HepG2 (cell line): Measurements from ENCODE around the gene PDLIM7. TPM values are rescaled to one million over a fixed set of nuclear protein-coding genes. Genes with fewer than 3 reads are reported as not detected.

Experiments used
- ATAC-seq: fragments of 200-7000 bp; cut with Tn5 transposase; 3 replicates; pipeline ENCODE4 v1.9.1; 2020; ENCODE audit warnings: mild to moderate bottlenecking, moderate library complexity
- BruUV-seq: library from RNA; stranded (reverse); fragments of 400-500 nt; replicated peaks from 2 replicates; lab custom pipeline; 2021; lab: Mats Ljungman, UMichigan
- CTCF ChIA-PET: fragments of 300-600 bp; formaldehyde crosslinking; extraction: SDS; loops from one replicate; lab custom pipeline; 2021; ENCODE audit warnings: low total read pairs, inconsistent platforms, low intra/inter-chr PET ratio; lab: Yijun Ruan, JAX
- POLR2A ChIA-PET: fragments of 350-600 bp; sonication (Branson Sonifier 250); formaldehyde crosslinking; loops from one replicate; lab custom pipeline; 2020; ENCODE audit warnings: antibody characterized with exemption, inconsistent platforms; lab: Yijun Ruan, JAX
- DNase-seq: peaks from one replicate; pipeline ENCODE4 v3.0.0-alpha.2; 2015; ENCODE audit warnings: low spot score
- FAIRE-seq: peaks from 3 replicates; lab custom pipeline; 2011; peaks lifted over from hg19 to GRCh38; lab: Jason Lieb, UNC
- H2AFZ ChIP-seq: one replicate; pipeline ENCODE4 v1.6.1; 2011; ENCODE audit warnings: low read length, inconsistent platforms
- H3K27ac ChIP-seq: fragments of 300-600 bp; 3 replicates; pipeline ENCODE4 v1.8.0; 2011; ENCODE audit warnings: mixed run types, mild to moderate bottlenecking, mixed read lengths, low read length, inconsistent platforms; ENCODE audit not compliant: insufficient read depth; ENCODE audit errors: extremely low read length
- H3K27me3 ChIP-seq, 2 experiments: fragments of 200-600 bp in 1 of 2; 2 replicates in 1 of 2; 3 replicates in 1 of 2; pipeline versions ENCODE4 v1.6.0 to v1.8.0; 2011; ENCODE audit warnings: low read length in 2 of 2, mild to moderate bottlenecking in 2 of 2, moderate library complexity in 2 of 2, inconsistent platforms in 1 of 2; ENCODE audit not compliant: insufficient read depth in 2 of 2, control insufficient read depth in 1 of 2
- H3K36me3 ChIP-seq, 2 experiments: fragments of 200-600 bp in 1 of 2; replicated peaks in 1 of 2; 2 replicates in 1 of 2; 3 replicates in 1 of 2; pipeline versions ENCODE4 v1.5.1 to v1.8.0; 2011; ENCODE audit warnings: low read length in 2 of 2, inconsistent platforms in 1 of 2; ENCODE audit not compliant: insufficient read depth in 2 of 2, control insufficient read depth in 1 of 2
- H3K4me1 ChIP-seq: 2 replicates; pipeline ENCODE4 v1.5.1; 2012; ENCODE audit warnings: low read length, inconsistent platforms; ENCODE audit not compliant: insufficient read depth
- H3K4me2 ChIP-seq: 2 replicates; pipeline ENCODE4 v1.6.0; 2011; ENCODE audit warnings: low read depth, low read length, inconsistent platforms
- H3K4me3 ChIP-seq, 3 experiments: fragments of 200-600 bp in 1 of 3; sonication (generic), shearing (Covaris generic) in 1 of 3; replicated peaks in 1 of 3; 2 replicates each; pipeline ENCODE4 v1.5.1; 2011 to 2016; ENCODE audit warnings: low read length in 3 of 3, inconsistent platforms in 2 of 3, low read depth in 2 of 3, mild to moderate bottlenecking in 2 of 3, control low read depth in 1 of 3, mixed read lengths in 1 of 3; ENCODE audit not compliant: insufficient read depth in 1 of 3
- H3K79me2 ChIP-seq: one replicate; pipeline ENCODE4 v1.6.1; 2011; ENCODE audit warnings: low read length, inconsistent platforms; ENCODE audit not compliant: insufficient read depth
- H3K9ac ChIP-seq: 2 replicates; pipeline ENCODE4 v1.6.0; 2011; ENCODE audit warnings: mild to moderate bottlenecking, low read depth, low read length, inconsistent platforms; ENCODE audit not compliant: insufficient read depth
- H3K9me3 ChIP-seq: 2 replicates; pipeline ENCODE4 v1.5.1; 2012; ENCODE audit warnings: mild to moderate bottlenecking, low read length
- H4K20me1 ChIP-seq: 2 replicates; pipeline ENCODE4 v1.6.0; 2011; ENCODE audit warnings: inconsistent platforms, mild to moderate bottlenecking, low read length, moderate library complexity; ENCODE audit not compliant: insufficient read depth
- ARNT ChIP-seq: fragments of 450-650 bp; IDR thresholded peaks from 2 replicates; pipeline ENCODE4 v1.6.1; 2017
- DBP ChIP-seq: sonication (generic); formaldehyde crosslinking; IDR thresholded peaks from 2 replicates; pipeline ENCODE4 v1.4.0; 2020; ENCODE audit warnings: missing genetic modification reagents; ENCODE audit errors: not compliant biosample characterization
- GATAD2A ChIP-seq: IDR thresholded peaks from 2 replicates; pipeline ENCODE4 v1.6.1; 2016
- SP5 ChIP-seq: IDR thresholded peaks from 2 replicates; pipeline ENCODE4 v1.6.1; 2016; ENCODE audit warnings: low read depth, borderline replicate concordance
- STAT6 ChIP-seq: sonication (generic); formaldehyde crosslinking; IDR thresholded peaks from 2 replicates; pipeline ENCODE4 v1.4.0; 2020; ENCODE audit warnings: missing genetic modification reagents, mild to moderate bottlenecking, borderline replicate concordance
- TEF ChIP-seq: sonication (generic); formaldehyde crosslinking; IDR thresholded peaks from 2 replicates; pipeline ENCODE4 v1.5.0; 2020; ENCODE audit warnings: missing genetic modification reagents
- TGIF2 ChIP-seq: IDR thresholded peaks from 2 replicates; pipeline ENCODE4 v1.6.1; 2016; ENCODE audit warnings: control low read depth, missing compliant biosample characterization
- ZHX1 ChIP-seq: sonication (generic); formaldehyde crosslinking; IDR thresholded peaks from 2 replicates; pipeline ENCODE4 v1.8.1; 2022; ENCODE audit warnings: low read depth, mild to moderate bottlenecking, missing genetic modification reagents
- ZMYM4 ChIP-seq: sonication (generic); formaldehyde crosslinking; IDR thresholded peaks from 2 replicates; pipeline ENCODE4 v1.8.1; 2023; ENCODE audit warnings: mild to moderate bottlenecking, missing genetic modification reagents
- ZNF143 ChIP-seq: sonication (generic); formaldehyde crosslinking; IDR thresholded peaks from 2 replicates; pipeline ENCODE4 v1.4.0; 2020; ENCODE audit warnings: missing genetic modification reagents
- ZNF205 ChIP-seq: IDR thresholded peaks from 2 replicates; pipeline ENCODE4 v1.6.1; 2018; ENCODE audit warnings: missing biosample characterization, missing genetic modification reagents
- ZNF557 ChIP-seq: sonication (generic); formaldehyde crosslinking; IDR thresholded peaks from 2 replicates; pipeline ENCODE4 v1.4.0; 2020; ENCODE audit warnings: missing genetic modification reagents
- ZNF703 ChIP-seq: sonication (generic); formaldehyde crosslinking; IDR thresholded peaks from 2 replicates; pipeline ENCODE4 v1.5.1; 2020; ENCODE audit warnings: missing genetic modification reagents, mild to moderate bottlenecking, moderate library complexity, borderline replicate concordance
- ZNF841 ChIP-seq: sonication (generic); formaldehyde crosslinking; IDR thresholded peaks from 2 replicates; pipeline ENCODE4 v1.8.1; 2023; ENCODE audit warnings: missing genetic modification reagents, borderline replicate concordance
- WGBS: methylation state at CpG from one replicate; pipeline ENCODE4 v1.1.6; 2017; ENCODE audit warnings: low lambda C conversion rate; 5-methylcytosine and 5-hydroxymethylcytosine counted together
- in situ Hi-C: cut with HindIII; loops from 2 replicates; pipeline ENCODE4 v1.10.0; 2017; ENCODE audit warnings: low pct_unique_long_range_greater_than_20kb; ENCODE audit not compliant: extremely low pct_ligation_motif_present
- intact Hi-C: fragments of 100-400 bp; cut with micrococcal nuclease; formaldehyde crosslinking; loops from one replicate; pipeline ENCODE4 v1.10.0; 2022; ENCODE audit not compliant: unreplicated experiment
- polyA plus RNA-seq, 8 experiments: library from polyadenylated mRNA; depleted of rRNA in 3 of 8; stranded (reverse) in 7 of 8; unstranded in 1 of 8; fragments of >200 nt; fragmentation: Illumina TruSeq in 4 of 8; extraction: Trizol in 4 of 8; gene quantifications; 2 replicates each; pipeline versions ENCODE4 v1.2.1 to v1.2.3, GENCODE V29; 2011 to 2016; ENCODE audit warnings: low read depth in 4 of 8, missing spikeins in 1 of 8, mixed read lengths in 1 of 8; ENCODE audit not compliant: insufficient read depth in 1 of 8
- total RNA-seq, 5 experiments: library from RNA; depleted of rRNA; stranded (reverse); fragments of >200 nt; fragmentation: Illumina TruSeq; extraction: Trizol; gene quantifications; 2 replicates each; pipeline ENCODE4 v1.2.3, GENCODE V29; 2016; ENCODE audit warnings: low read depth in 1 of 5

PDLIM7 gene
- total and polyA plus RNA-seq, 2 of the 13 experiments (the other 11 are each of a cell fraction or from before 2014, with no cell fraction given), result 21.1 to 31.3 TPM

- H4K20me1 ChIP-seq, result no peaks in the 10 kb centered on the region
- FAIRE-seq (no peak), DNase-seq (no peak), ATAC-seq (no peak)
- TF ChIP-seq ARNT (no peak), ZNF841 (no peak), ZHX1 (CRISPR knock-in tag) (no peak), ZNF205 (CRISPR knock-in tag) (no peak), ZNF557 (no peak), SP5 (CRISPR knock-in tag) (no peak), ZNF143 (CRISPR knock-in tag) (no peak), ZMYM4 (CRISPR knock-in tag) (no peak), ZNF703 (CRISPR knock-in tag) (no peak), DBP (no peak), STAT6 (CRISPR knock-in tag) (no peak), TGIF2 (CRISPR knock-in tag) (no peak), TEF (no peak), GATAD2A (CRISPR knock-in tag) (no peak)
- H3K9me3 ChIP-seq, result no peaks in the 10 kb centered on the region
- no peak overlapping the region for H2AFZ ChIP-seq
- WGBS, result 94% methylated on average over 3 of the region's 4 CpGs
- no peak overlapping the region for H3K4me2 ChIP-seq
- H3K27me3 ChIP-seq, result peaks cover 2 to 19% of the 10 kb centered on the region in 2 experiments; a peak in 4 of 5 replicates
- H3K79me2 ChIP-seq, result no peaks in the 10 kb centered on the region
- CTCF ChIA-PET, result no interaction called here
- in situ Hi-C loops (no loop called here), intact Hi-C loops (no loop called here)
- POLR2A ChIA-PET, result no interaction called here
- H3K36me3 ChIP-seq, result no peaks in the 10 kb centered on the region
- H3K27ac ChIP-seq, result no peak overlapping the region
- H3K4me1 ChIP-seq, result peaks cover 35% of the 10 kb centered on the region
- H3K9ac ChIP-seq, result no peak overlapping the region
- BruUV-seq, result no TSS peak
- H3K4me3 ChIP-seq, result no peak overlapping the region
Measured at GRCh38 chr5:177505075-177505474, 7.7 kb upstream of the PDLIM7 start.
